Measurements from ENCODE around the gene ZC3HAV1. TPM values are rescaled to one million over a fixed set of nuclear protein-coding genes. Genes with fewer than 3 reads are reported as not detected.

Gene ZC3HAV1
- polyA plus RNA-seq, 1 of the 3 experiments (the other 2 are of a cell fraction), result 11.2 TPM

DNA sequence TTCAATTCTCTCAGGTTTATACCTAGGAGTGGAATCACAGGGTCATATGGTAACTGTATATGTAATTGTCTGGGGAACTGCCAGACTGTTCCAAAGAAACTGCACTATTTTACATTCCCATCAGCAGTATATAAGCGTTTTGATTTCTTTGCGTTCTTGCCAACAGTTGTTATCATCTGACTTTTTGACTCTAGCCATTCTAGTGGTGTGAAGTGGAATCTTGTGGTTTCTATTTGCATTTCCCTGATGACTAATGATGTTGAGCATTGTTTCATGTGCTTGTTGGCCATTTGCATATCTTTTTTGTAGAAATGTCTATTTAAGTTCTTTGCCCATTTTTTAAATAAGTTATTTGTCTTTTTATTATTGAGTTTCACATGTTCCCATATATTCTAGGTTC, 44.3 kb upstream of the ZC3HAV1 start:
- WGBS (ENCODE audit: low lambda C conversion rate), result 69% methylated on average over 2 of the region's 2 CpGs
- H3K9me3 ChIP-seq, result peaks cover 7% of the 10 kb centered on the region

DNA sequence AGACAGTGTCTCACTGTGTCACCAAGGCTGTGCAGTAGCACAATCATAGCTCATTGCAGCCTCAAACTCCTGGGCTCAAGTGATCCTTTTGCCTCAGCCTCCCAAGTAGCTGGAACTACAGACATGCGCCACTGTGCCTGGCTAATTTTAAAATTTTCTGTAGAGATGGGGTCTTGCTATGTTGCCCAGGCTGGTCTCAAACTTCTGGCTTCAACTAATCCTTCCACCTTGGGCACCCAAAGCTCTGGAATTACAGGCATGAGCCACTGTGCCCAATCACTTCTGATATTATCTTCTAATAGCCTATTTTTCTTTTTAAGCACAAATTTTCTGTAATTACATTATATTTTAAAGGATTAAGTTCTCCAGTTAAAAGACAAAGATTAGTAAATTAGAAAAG, 42.6 kb upstream of the ZC3HAV1 start:
- H3K27ac ChIP-seq (ENCODE audit: low read depth in 2 of 2, low read length in 1 of 2), result no peak overlapping the region
- no peaks in the 10 kb centered on the region for H3K79me2 ChIP-seq (ENCODE audit: insufficient read depth)
- no peaks in the 10 kb centered on the region for H3K9me2 ChIP-seq
- peaks cover 9% of the 10 kb centered on the region for H3F3A ChIP-seq (replicated peaks; ENCODE audit: insufficient read depth)
- POLR2A ChIA-PET, result no interaction called here
- DNase-seq, result no peak
- H3K27me3 ChIP-seq (ENCODE audit: insufficient read depth), result no peaks in the 10 kb centered on the region
- H2AFZ ChIP-seq (ENCODE audit: low read depth), result no peak overlapping the region
- H3K36me3 ChIP-seq (replicated peaks in 1 of 2; ENCODE audit: control insufficient read depth in 1 of 2, insufficient read depth in 2 of 2, low read length in 1 of 2), result peaks cover 21 to 28% of the 10 kb centered on the region in 2 experiments
- no peak overlapping the region for H3K9ac ChIP-seq
- TF ChIP-seq, protein P1, sequence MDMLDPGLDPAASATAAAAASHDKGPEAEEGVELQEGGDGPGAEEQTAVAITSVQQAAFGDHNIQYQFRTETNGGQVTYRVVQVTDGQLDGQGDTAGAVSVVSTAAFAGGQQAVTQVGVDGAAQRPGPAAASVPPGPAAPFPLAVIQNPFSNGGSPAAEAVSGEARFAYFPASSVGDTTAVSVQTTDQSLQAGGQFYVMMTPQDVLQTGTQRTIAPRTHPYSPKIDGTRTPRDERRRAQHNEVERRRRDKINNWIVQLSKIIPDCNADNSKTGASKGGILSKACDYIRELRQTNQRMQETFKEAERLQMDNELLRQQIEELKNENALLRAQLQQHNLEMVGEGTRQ (IDR thresholded peaks at IDR 0.05; ENCODE audit: borderline replicate concordance, low read depth, low read length), result no peak
- TF ChIP-seq MXI1 (IDR thresholded peaks at IDR 0.05; ENCODE audit: low read depth, low read length) (no peak), TEAD4 (IDR thresholded peaks at IDR 0.05; ENCODE audit: borderline replicate concordance, insufficient read depth) (no peak), RCOR1 (IDR thresholded peaks at IDR 0.05; ENCODE audit: low read length) (no peak), CHD2 (IDR thresholded peaks at IDR 0.05; ENCODE audit: low read length, partially characterized antibody) (no peak), SIN3A (IDR thresholded peaks at IDR 0.05; ENCODE audit: borderline replicate concordance, low read depth, low read length) (no peak), EZH2phosphoT487 (IDR thresholded peaks at IDR 0.05; ENCODE audit: borderline replicate concordance, low read depth) (no peak), TCF12 (IDR thresholded peaks at IDR 0.05) (no peak), YY1 (IDR thresholded peaks at IDR 0.05; ENCODE audit: low read depth) (no peak), RFX5 (IDR thresholded peaks at IDR 0.05; ENCODE audit: low read length) (no peak)
- TF ChIP-seq, protein P2, sequence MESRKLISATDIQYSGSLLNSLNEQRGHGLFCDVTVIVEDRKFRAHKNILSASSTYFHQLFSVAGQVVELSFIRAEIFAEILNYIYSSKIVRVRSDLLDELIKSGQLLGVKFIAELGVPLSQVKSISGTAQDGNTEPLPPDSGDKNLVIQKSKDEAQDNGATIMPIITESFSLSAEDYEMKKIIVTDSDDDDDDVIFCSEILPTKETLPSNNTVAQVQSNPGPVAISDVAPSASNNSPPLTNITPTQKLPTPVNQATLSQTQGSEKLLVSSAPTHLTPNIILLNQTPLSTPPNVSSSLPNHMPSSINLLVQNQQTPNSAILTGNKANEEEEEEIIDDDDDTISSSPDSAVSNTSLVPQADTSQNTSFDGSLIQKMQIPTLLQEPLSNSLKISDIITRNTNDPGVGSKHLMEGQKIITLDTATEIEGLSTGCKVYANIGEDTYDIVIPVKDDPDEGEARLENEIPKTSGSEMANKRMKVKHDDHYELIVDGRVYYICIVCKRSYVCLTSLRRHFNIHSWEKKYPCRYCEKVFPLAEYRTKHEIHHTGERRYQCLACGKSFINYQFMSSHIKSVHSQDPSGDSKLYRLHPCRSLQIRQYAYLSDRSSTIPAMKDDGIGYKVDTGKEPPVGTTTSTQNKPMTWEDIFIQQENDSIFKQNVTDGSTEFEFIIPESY (IDR thresholded peaks at IDR 0.05; ENCODE audit: borderline replicate concordance, low read depth), result no peak
- TF ChIP-seq, protein P3, sequence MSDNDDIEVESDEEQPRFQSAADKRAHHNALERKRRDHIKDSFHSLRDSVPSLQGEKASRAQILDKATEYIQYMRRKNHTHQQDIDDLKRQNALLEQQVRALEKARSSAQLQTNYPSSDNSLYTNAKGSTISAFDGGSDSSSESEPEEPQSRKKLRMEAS (IDR thresholded peaks at IDR 0.05; ENCODE audit: low read depth), result no peak
- H4K20me1 ChIP-seq (ENCODE audit: insufficient read depth), result no peaks in the 10 kb centered on the region
- no peak overlapping the region for H3K4me2 ChIP-seq
- H3K4me1 ChIP-seq (ENCODE audit: control insufficient read depth in 1 of 2, insufficient read depth in 2 of 2, low read depth in 1 of 2, low read length in 1 of 2), result no peaks in the 10 kb centered on the region
- CTCF ChIA-PET, result no interaction called here
- H3K4me3 ChIP-seq (ENCODE audit: low read depth in 2 of 2, low read length in 1 of 2), result no peak overlapping the region
- H3K9me3 ChIP-seq, result no peaks in the 10 kb centered on the region
- WGBS (ENCODE audit: low lambda C conversion rate), result 93% methylated on average over 1 of the region's 1 CpG

More for the DNA sequence above, 44.3 kb upstream of the ZC3HAV1 start:
- Histone ChIP-seq H3K4me1 (ENCODE audit: control insufficient read depth in 1 of 2, insufficient read depth in 2 of 2, low read depth in 1 of 2, low read length in 1 of 2) (no peaks in the 10 kb centered on the region), H3F3A (replicated peaks; ENCODE audit: insufficient read depth) (peaks cover 9% of the 10 kb centered on the region), H3K27me3 (ENCODE audit: insufficient read depth) (no peaks in the 10 kb centered on the region), H3K4me2 (no peak overlapping the region), H2AFZ (ENCODE audit: low read depth) (no peak overlapping the region), H3K9me2 (no peaks in the 10 kb centered on the region), H3K27ac (ENCODE audit: low read depth in 2 of 2, low read length in 1 of 2) (no peak overlapping the region; a peak in 1 of 4 replicates), H3K4me3 (ENCODE audit: low read depth in 2 of 2, low read length in 1 of 2) (no peak overlapping the region), H3K9ac (no peak overlapping the region), H4K20me1 (ENCODE audit: insufficient read depth) (no peaks in the 10 kb centered on the region), H3K79me2 (ENCODE audit: insufficient read depth) (no peaks in the 10 kb centered on the region), H3K36me3 (replicated peaks in 1 of 2; ENCODE audit: control insufficient read depth in 1 of 2, insufficient read depth in 2 of 2, low read length in 1 of 2) (peaks cover 12 to 22% of the 10 kb centered on the region in 2 experiments)
- TF ChIP-seq NFIC (IDR thresholded peaks at IDR 0.05; ENCODE audit: borderline replicate concordance) (peak; percentile 18; the same call in 1 of the 2 replicates), EZH2phosphoT487 (IDR thresholded peaks at IDR 0.05; ENCODE audit: borderline replicate concordance, low read depth) (no peak), TCF12 (IDR thresholded peaks at IDR 0.05) (peak; percentile 33; the same call in 1 of the 2 replicates), FOSL2 (IDR thresholded peaks at IDR 0.05; ENCODE audit: borderline replicate concordance, low read depth) (peak; percentile 7; the same call in 1 of the 2 replicates)
- no peak for DNase-seq
- ChIA-PET CTCF (no interaction called here), POLR2A (interaction anchor here (1.1 kb wide), 1 partner anchor 20 kb away, joined by 3 read pairs; a partner anchor contains a TSS)

Data from SK-N-SH (cell line).